ENCODE data around the gene COL4A4.

- TF ChIP-seq, protein P1, sequence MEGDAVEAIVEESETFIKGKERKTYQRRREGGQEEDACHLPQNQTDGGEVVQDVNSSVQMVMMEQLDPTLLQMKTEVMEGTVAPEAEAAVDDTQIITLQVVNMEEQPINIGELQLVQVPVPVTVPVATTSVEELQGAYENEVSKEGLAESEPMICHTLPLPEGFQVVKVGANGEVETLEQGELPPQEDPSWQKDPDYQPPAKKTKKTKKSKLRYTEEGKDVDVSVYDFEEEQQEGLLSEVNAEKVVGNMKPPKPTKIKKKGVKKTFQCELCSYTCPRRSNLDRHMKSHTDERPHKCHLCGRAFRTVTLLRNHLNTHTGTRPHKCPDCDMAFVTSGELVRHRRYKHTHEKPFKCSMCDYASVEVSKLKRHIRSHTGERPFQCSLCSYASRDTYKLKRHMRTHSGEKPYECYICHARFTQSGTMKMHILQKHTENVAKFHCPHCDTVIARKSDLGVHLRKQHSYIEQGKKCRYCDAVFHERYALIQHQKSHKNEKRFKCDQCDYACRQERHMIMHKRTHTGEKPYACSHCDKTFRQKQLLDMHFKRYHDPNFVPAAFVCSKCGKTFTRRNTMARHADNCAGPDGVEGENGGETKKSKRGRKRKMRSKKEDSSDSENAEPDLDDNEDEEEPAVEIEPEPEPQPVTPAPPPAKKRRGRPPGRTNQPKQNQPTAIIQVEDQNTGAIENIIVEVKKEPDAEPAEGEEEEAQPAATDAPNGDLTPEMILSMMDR (IDR thresholded peaks at IDR 0.05) = no peak
- no peak for TF ChIP-seq POLR2A (IDR thresholded peaks at IDR 0.05)
Observed at GRCh38 chr2:227125506-227125905, 38.5 kb downstream of the COL4A4 start.

Measured in Peyer's patch (tissue), 4 donors.